ENCODE measurements around the gene MPL. TPM values are rescaled to one million over a fixed set of nuclear protein-coding genes. Genes with fewer than 3 reads are reported as not detected.
"Not testable (repeated sequence)": the region's sequence is repeated elsewhere in the genome, so short reads cannot be mapped to it uniquely, and the experiment has no call there.

The MPL gene
- total RNA-seq, 1 donor from 2014 or later = 0.48 TPM

DNA sequence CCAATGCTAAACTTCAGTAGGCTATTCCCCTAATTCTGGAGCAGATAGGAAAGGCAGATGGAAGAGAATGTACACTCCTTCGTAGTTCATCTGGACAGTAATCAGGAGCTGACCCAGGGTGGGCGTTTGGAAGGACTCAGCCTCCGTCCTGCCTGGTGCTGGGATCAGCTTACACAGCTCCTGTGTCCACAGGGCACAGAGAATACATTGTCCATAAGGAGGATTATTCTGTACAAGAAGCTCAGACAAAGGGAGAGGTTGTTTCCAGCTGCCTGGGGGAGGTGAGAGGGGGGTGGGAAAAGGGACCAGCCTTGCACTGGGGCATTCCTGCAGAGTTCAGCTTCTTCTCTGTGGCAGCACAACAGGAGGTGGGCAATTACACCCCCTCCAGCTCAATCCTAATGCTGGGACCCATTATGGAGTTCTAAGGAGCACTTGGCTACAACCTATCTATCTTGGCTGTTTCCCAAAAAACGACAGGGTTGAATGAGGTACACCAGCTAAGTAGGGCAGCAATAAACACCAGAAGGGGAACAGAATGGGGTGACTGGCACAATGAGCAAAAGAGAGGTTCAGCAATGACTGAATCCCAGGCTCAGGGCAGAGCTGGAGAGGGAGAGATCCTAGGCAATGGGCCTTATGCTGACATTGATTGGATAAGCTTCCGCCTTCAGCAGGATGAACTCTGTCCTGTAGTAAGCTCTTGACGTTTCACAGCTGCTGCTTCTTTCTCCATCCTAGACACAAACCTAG is 44.6 kb downstream of the MPL start:
- ATAC-seq = no peak

DNA sequence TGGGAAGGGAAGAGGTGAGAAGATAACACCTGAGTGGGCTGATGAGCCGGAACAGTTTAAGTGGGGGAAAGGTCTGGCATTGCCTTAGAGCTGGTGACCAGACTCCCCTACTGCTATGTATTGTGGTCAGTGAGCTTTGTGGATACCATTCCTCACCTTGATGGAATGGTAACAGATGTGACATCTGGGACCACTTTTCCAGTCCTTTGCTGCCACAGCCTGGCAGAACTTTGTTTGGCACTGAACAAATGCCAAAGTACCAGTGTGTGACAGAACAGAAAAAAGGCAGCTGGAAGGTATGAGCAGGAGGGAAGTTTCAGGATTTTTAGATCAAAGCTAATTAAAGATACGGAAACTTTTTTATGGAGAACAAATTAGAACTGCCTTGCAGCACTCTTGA is 45.8 kb downstream of the MPL start:
- ATAC-seq = no peak

DNA sequence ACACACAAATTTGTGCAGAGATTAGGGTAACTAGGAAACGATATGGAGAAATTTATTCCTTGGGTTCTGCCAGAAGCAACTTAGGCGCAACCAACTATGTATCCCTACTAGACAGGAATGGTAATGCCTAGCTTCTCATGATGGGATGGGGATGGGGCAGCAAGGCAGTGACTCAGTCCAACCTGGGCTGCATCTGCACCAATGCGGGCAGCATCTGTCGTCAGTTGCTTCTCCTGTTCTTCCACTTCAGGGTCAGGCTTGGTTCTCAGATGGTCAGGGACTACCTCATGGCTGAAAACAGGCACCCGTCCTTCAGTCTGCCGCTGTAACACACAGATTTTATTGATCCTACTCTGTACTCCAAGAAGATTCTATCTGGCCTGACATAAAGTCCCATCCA is 49.1 kb downstream of the MPL start:
- no peak for ATAC-seq

DNA sequence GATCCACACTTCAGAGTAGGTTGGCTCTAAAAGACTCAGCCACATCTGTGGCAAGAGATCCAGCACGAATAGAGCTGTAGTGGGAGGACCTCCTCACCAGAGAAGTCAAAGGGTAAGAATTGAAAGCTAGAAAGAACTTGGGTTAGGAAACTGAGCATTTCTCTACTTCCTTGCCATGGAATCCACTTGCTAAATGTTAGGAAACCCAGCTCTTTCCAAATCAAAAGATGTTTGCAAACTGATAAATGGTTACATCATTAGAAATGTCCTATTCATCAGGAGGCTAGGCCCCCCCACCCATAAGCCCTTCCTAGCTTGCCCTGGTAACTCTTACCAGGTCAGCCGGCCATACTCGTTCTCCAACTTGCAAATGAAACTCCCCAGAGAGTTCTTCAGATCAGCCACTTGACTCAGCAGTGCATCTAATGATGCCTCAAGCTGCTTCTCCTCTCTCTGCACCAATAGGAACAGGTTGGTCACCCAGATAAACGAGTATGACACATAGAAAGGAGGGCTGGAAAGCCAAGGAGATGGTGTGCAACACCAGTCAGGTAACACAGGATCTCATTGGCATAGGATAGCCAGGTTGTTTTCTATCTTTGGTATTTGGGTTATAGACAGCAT is 50.5 kb downstream of the MPL start:
- peak; percentile 90 for ATAC-seq

DNA sequence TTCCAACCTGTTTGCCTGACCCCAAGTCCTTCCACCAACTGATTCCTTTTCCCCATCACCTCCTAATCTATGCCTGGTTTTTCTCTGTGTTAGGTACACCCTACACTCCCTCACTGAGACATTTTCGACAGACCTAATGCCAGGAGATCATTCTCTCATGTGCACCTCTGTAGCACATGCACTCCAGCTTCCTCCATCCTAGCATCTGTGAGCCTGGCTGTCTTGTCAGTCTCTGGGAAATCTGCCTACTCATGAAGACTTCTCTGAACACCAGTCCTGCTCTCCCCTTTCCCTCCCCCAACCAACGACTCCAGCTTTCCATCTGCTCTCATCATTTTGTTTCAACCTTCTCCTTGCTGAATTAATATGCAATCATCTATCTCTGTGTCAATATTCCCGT is 51.0 kb downstream of the MPL start:
- peak; percentile 9 for ATAC-seq

DNA sequence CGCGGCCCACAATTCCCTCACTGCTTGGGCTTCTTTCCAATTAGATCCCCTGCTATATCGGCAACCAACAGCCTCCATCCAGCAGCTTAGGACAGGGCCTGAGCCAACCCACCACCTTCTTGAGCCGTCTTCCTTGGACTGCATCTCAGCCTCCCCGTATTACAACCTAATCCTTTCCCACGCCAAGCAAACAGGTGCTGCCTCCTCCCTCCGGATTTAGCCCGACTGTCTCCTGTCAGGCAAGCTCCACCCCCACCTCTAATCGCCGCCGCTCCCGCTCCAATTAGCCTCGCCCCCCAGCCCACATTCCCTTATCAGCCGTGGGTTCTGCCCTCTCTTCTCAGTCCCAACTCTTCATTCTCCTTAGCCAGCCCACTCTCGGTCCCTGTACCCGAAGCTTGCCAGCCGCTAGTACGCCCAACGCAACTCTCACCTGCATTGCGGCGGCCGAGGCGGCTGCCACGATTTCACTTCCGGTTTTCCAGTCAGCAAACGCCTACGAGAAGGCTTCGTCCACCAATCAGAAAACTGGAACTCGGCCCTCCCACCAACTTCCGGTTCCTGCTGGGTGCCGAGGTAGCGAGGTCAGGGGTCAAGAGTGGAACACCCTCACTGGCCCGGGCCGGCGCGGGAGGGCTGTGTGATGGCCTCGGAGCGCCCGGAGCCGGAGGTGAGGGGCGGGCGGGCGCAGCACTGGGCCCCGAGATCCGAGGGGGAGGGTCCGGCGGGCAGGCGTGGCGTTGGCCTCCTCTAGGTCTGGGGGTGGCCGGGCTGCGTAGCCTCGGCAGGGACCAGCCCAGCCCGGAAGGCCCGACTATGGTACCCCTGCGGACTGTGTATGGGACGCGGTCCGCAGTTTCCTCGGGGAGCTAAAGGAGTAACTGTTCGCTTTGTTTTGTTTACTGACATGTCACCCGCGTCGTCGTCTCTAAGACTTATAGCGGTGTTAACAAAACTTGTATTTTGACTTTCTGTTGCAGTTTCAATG is 52.0 kb downstream of the MPL start, which contains the start of the genes MED8 and SZT2:
TSS of gene MED8 (minus strand) at position 475 of the 988 bp plus-strand sequence. CDS start at position 439, 36 bp downstream.
TSS of gene SZT2 (plus strand) at position 574 of the 988 bp plus-strand sequence. CDS start at position 644, 70 bp downstream.
- ATAC-seq = peak; percentile 79

DNA sequence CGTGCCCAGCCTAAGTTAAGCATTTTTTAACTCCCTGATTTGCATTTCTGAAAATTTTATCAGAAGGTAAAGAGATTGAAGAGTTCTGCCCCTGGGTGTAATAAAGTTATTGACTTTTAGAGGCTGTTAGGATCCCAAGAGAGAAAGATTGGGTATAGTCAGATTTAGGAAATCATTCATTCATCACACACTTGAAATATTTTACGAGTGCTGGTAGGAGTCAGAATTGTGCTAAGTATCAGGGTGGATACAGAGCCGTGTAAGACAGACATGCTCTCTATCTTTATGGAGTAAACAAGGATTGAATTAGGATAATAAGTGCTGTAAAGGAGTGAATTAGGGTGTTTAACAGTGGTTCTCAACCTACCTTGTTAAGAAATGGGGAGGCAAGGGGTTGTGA is 55.1 kb downstream of the MPL start:
- no peak for ATAC-seq

DNA sequence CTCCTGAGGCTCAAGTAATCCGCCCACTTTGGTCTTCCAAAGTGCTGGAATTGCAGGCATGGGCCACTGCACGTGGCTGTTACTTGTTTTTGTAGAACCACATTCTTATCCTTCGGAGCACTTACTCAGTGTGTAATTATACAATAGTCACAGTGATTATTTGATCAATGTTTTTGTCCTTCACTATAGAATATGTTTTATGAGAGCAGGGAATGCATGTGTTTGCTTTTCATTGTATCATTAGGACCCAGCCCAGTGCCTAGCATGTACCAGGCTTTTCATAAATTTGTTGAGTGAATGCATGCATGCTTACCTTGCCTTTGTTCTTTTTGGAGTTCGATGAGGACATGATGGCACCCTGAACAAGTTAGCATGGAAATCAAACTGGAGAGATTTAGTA is 57.9 kb downstream of the MPL start:
- ATAC-seq = no peak

DNA sequence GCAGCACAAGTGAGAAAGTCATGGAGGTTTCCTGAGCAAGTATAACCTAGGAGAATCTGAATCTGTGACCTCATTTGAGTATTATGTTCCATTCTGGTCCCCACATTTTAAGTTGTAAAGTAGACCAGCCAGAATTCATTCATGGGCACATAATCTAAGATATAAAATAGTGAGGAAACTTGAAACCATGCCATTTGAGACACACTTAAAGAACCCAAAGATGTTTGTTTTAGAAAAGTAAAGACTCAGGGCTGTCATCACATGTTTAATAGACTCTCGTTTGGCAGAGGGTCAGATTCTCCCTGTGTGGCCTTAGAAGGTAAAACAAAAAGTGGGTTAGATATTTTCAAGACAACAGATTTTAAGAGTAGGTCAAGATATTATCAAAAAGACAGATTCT is 58.4 kb downstream of the MPL start:
- ATAC-seq = no peak

DNA sequence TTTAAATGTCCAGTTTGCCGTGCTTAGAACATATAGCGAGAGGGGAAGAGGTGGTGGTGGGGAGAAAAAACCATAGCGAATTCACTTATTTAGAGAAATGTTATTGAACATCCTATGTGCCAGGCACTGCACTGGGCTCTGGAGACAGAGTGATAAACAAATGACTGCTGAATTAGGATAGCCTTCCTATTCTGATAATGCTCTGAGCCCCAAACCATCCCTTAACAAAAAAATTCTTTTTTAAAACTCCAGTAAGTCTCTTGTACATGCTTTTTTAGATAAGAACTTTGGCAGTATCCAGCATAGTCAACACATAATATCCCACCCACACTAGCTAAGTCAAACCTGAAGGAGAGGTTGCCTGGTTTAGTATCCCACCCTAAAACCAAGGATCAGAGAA is 60.6 kb downstream of the MPL start:
- ATAC-seq = no peak

DNA sequence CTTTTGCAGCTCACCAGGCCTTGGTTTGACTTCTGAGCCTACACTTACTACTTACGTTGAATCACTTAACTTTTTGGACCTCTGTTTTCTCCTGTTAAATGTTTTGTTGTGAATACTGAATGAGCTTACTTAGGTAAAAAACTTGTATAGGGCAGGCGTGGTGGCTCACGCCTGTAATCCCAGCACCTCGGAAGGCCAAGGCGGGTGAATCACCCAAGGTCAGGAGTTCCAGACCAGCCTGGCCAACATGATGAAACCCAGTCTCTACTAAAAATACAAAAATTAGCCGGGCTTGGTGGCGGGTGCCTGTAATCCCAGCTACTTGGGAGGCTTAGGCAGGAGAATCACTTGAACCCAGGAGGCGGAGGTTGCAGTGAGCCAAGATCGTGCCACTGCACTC is 62.8 kb downstream of the MPL start:
- not testable (repeated sequence) for ATAC-seq

DNA sequence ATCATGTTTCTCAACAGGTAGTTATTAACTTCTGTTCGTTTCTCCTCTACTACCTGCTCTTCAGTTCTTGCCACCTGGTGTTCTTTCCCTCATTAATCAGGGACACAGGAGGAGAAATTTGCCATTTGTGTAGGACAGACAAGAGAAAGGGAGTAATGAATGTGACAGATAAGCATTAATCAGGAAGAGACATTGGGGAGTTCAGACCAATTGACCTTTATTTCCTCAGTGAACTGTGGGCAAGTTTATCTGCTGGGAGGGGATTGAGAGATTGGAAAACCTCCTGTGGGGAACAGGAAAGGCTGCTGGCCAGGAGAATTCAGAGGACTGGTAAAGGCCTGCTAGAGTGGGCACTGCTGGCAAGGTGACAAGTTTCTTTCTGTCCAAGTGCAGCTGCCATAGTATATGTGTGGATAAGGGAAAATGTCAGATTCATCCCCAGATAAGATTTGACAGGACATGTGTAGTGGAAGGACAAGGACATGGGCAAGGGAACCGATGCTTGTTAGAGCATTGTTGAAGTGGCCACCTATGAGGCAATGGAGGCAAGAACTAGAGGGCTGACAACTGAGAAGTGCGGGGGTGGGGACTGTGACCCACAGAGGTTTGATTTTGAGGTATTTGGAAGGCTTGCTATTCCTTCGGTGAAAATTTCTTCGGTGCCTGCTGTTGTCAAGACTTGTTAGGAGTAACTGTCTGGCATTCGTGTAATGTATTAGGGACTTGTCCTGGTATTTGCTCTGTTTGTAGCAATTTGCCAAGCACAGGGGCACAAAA is 64.7 kb downstream of the MPL start:
- ATAC-seq = no peak

Other genes starting within 250 kb of the MPL start
- gene EBNA1BP2, start 165.5 kb upstream of the MPL start, total RNA-seq = 48.7 TPM
- gene CFAP57, start 165.5 kb upstream of the MPL start, total RNA-seq = 0.12 TPM
- gene TMEM125, start 67.8 kb upstream of the MPL start, total RNA-seq = 10.8 TPM
- 15.2 TPM for gene C1orf210, start 52.2 kb upstream of the MPL start, total RNA-seq
- gene TIE1, start 36.8 kb upstream of the MPL start, total RNA-seq = 4.1 TPM
- gene CDC20, start 21.2 kb downstream of the MPL start, total RNA-seq = 76.2 TPM
- 172 TPM for gene ELOVL1, start 30.2 kb downstream of the MPL start, total RNA-seq
- gene MED8, start 52.0 kb downstream of the MPL start, total RNA-seq = 46.0 TPM
- 22.0 TPM for gene SZT2, start 52.1 kb downstream of the MPL start, total RNA-seq
- gene HYI, start 116.1 kb downstream of the MPL start, total RNA-seq = 8.6 TPM
- gene PTPRF, start 193.1 kb downstream of the MPL start, total RNA-seq = 285 TPM